Activated T-cell treated with anti-CD3 and anti-CD28 coated beads, Interleukin-2, amount 50 U/mL, for 48 hours (primary cell): ENCODE data around the gene FNDC8.
"Not testable (repeated sequence)": the region's sequence is repeated elsewhere in the genome, so short reads cannot be mapped to it uniquely, and the experiment has no call there.

Source experiments
- DNase-seq, 2 experiments: peaks; one replicate each; pipeline ENCODE4 v3.0.0-alpha.2; 2020

The FNDC8 gene

GRCh38 chr17:35174835-35175334, 53.5 kb downstream of the FNDC8 start:
- no peak for DNase-seq

- DNase-seq: peak in 1 of 2 experiments; percentile 13
These were observed 54.4 kb downstream of the FNDC8 start for GRCh38 chr17:35175638-35176415.

GRCh38 chr17:35176897-35177296, 55.5 kb downstream of the FNDC8 start:
- no peak for DNase-seq

GRCh38 chr17:35179379-35179778, 58.0 kb downstream of the FNDC8 start:
- not testable (repeated sequence) for DNase-seq
